CD14-positive monocyte (primary cell): Measurements from ENCODE around the gene WDR44. TPM values are rescaled to one million over a fixed set of nuclear protein-coding genes. Genes with fewer than 3 reads are reported as not detected.

Source experiments
- DNase-seq, 3 donors: peaks; one replicate each; pipeline ENCODE4 v3.0.0-alpha.2; 2011 to 2022
- H2AFZ ChIP-seq: 2 replicates; pipeline ENCODE4 v1.6.0; 2012; ENCODE audit warnings: mild to moderate bottlenecking, low read depth, low read length, inconsistent platforms; ENCODE audit not compliant: insufficient read depth, poor library complexity, severe bottlenecking
- H3K27ac ChIP-seq, 2 donors: 1 replicate in 1 of 2; 2 replicates in 1 of 2; pipeline ENCODE4 v1.5.1; 2012 to 2013; ENCODE audit warnings: low read length in 2 of 2, control low read depth in 1 of 2, inconsistent platforms in 1 of 2, low read depth in 1 of 2, mild to moderate bottlenecking in 1 of 2
- H3K27me3 ChIP-seq, 2 donors: one replicate each; pipeline versions ENCODE4 v1.6.0 to v1.6.1; 2011 to 2013; ENCODE audit warnings: low read length in 2 of 2; ENCODE audit not compliant: control insufficient read depth in 2 of 2, insufficient read depth in 2 of 2
- H3K36me3 ChIP-seq, 2 donors: replicated peaks in 1 of 2; 1 replicate in 1 of 2; 2 replicates in 1 of 2; pipeline versions ENCODE4 v1.5.1 to v1.6.1; 2012 to 2013; ENCODE audit warnings: low read length in 2 of 2, control low read depth in 1 of 2, inconsistent platforms in 1 of 2, mild to moderate bottlenecking in 1 of 2; ENCODE audit not compliant: insufficient read depth in 2 of 2, control insufficient read depth in 1 of 2
- H3K4me1 ChIP-seq, 2 donors: 1 replicate in 1 of 2; 2 replicates in 1 of 2; pipeline versions ENCODE4 v1.5.1 to v1.6.1; 2012 to 2013; ENCODE audit warnings: low read length in 2 of 2, control low read depth in 1 of 2, inconsistent platforms in 1 of 2, mild to moderate bottlenecking in 1 of 2, moderate library complexity in 1 of 2; ENCODE audit not compliant: insufficient read depth in 2 of 2, control insufficient read depth in 1 of 2
- H3K4me2 ChIP-seq: replicated peaks from 2 replicates; pipeline ENCODE3; 2012; ENCODE audit warnings: low read length, moderate library complexity, mild to moderate bottlenecking; ENCODE audit not compliant: poor library complexity, severe bottlenecking; ENCODE audit errors: extremely low read depth
- H3K4me3 ChIP-seq, 3 experiments: fragments of 200-600 bp in 1 of 3; sonication (generic) in 1 of 3; replicated peaks in 1 of 3; 1 replicate in 2 of 3; 2 replicates in 1 of 3; pipeline ENCODE4 v1.5.1; 2011 to 2013; ENCODE audit warnings: low read length in 3 of 3, mild to moderate bottlenecking in 3 of 3, control low read depth in 2 of 3, low read depth in 2 of 3, inconsistent platforms in 1 of 3, moderate library complexity in 1 of 3
- H3K79me2 ChIP-seq: 2 replicates; pipeline ENCODE4 v1.6.0; 2012; ENCODE audit warnings: mild to moderate bottlenecking, control low read depth, inconsistent platforms, low read length, moderate library complexity; ENCODE audit not compliant: insufficient read depth
- H3K9ac ChIP-seq: 2 replicates; pipeline ENCODE4 v1.6.0; 2017; ENCODE audit warnings: low read length, mild to moderate bottlenecking; ENCODE audit not compliant: insufficient read depth, poor library complexity, severe bottlenecking
- H3K9me3 ChIP-seq, 2 donors: replicated peaks in 1 of 2; 1 replicate in 1 of 2; 2 replicates in 1 of 2; pipeline versions ENCODE4 v1.5.1 to v1.6.1; 2012 to 2013; ENCODE audit warnings: low read length in 2 of 2, control low read depth in 1 of 2; ENCODE audit not compliant: control insufficient read depth in 1 of 2, insufficient read depth in 1 of 2
- H4K20me1 ChIP-seq: 2 replicates; pipeline ENCODE4 v1.6.0; 2012; ENCODE audit warnings: mild to moderate bottlenecking, low read length, control low read depth, moderate library complexity; ENCODE audit not compliant: insufficient read depth
- H3K27ac Mint-ChIP-seq, 7 donors: one replicate each; pipeline ENCODE4 v1.8.0; 2020; ENCODE audit warnings: mild to moderate bottlenecking in 7 of 7, mixed read lengths in 7 of 7, moderate library complexity in 6 of 7, inconsistent platforms in 2 of 7
- H3K27me3 Mint-ChIP-seq, 3 donors: one replicate each; pipeline ENCODE4 v1.8.0; 2021 to 2022; ENCODE audit warnings: low read depth in 3 of 3, mild to moderate bottlenecking in 3 of 3, mixed read lengths in 3 of 3, moderate library complexity in 3 of 3, inconsistent platforms in 1 of 3
- H3K36me3 Mint-ChIP-seq, 2 donors: one replicate each; pipeline ENCODE4 v1.8.0; 2020; ENCODE audit warnings: mixed read lengths in 2 of 2, inconsistent platforms in 1 of 2, mild to moderate bottlenecking in 1 of 2
- H3K4me1 Mint-ChIP-seq: one replicate; pipeline ENCODE4 v1.8.0; 2020; ENCODE audit warnings: mild to moderate bottlenecking, mixed read lengths
- H3K4me3 Mint-ChIP-seq, 2 donors: one replicate each; pipeline ENCODE4 v1.8.0; 2020; ENCODE audit warnings: mild to moderate bottlenecking in 2 of 2, mixed read lengths in 2 of 2, moderate library complexity in 1 of 2
- H3K9me3 Mint-ChIP-seq, 7 donors: one replicate each; pipeline ENCODE4 v1.8.0; 2020 to 2022; ENCODE audit warnings: mixed read lengths in 7 of 7, mild to moderate bottlenecking in 6 of 7, moderate library complexity in 6 of 7, inconsistent platforms in 2 of 7
- WGBS: methylation state at CpG from one replicate; pipeline ENCODE4 v1.1.5; 2013; ENCODE audit warnings: missing lambda C conversion rate; ENCODE audit not compliant: insufficient coverage; 5-methylcytosine and 5-hydroxymethylcytosine counted together
- intact Hi-C, 2 donors: fragments of 100-400 bp; cut with micrococcal nuclease; formaldehyde crosslinking; loops; one replicate each; pipeline versions ENCODE4 v1.15.0 to v1.15.1; 2023
- polyA plus RNA-seq, 3 donors: library from polyadenylated mRNA; depleted of rRNA in 1 of 3; unstranded in 2 of 3; stranded (reverse) in 1 of 3; fragments of 300-500 nt in 2 of 3; fragments of >200 nt in 1 of 3; fragmentation: Illumina TruSeq in 2 of 3; gene quantifications; 1 replicate in 2 of 3; 2 replicates in 1 of 3; pipeline ENCODE4 v1.2.3, GENCODE V29; 2012 to 2021
- TF ChIP-seq, protein P1 (sequence below): fragments of 200-600 bp; IDR thresholded peaks from one replicate; pipeline ENCODE4 v1.8.0; 2022; ENCODE audit warnings: antibody characterized with exemption, mild to moderate bottlenecking

Gene WDR44
- polyA plus RNA-seq, 3 donors = 5.1 to 7.1 (median 5.5) TPM

DNA sequence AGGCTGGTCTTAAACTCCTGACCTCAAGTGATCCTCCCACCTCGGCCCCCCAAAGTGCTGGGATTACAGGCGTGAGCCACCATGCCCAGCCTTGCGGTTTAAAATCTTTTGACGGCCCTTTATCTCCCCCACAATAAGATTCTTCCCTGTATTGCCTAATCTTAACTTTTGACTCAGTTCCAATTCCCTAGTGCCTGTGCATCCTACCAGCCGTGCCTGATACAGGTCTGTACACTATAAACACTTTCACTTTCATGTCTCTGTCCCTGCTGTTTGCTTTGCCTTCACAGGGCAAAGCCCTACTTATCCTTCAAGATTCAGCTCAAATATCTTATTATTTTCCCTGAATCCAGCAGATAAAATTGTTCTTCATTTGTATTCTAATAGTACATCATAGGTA, 74.6 kb downstream of the WDR44 start:
- Histone ChIP-seq H3K79me2 (no peaks in the 10 kb centered on the region), H3K4me3 (no peak overlapping the region), H3K27ac (no peak overlapping the region), H3K36me3 (peaks cover 8 to 23% of the 10 kb centered on the region in 2 donors), H3K9me3 (no peaks in the 10 kb centered on the region), H3K27me3 (no peaks in the 10 kb centered on the region), H3K4me2 (no peak overlapping the region), H3K9ac (no peak overlapping the region), H4K20me1 (no peaks in the 10 kb centered on the region), H3K4me1 (no peaks in the 10 kb centered on the region), H2AFZ (no peak overlapping the region)
- peaks cover 27 to 38% of the 10 kb centered on the region in 2 donors for H3K36me3 Mint-ChIP-seq
- H3K9me3 Mint-ChIP-seq = no peaks in the 10 kb centered on the region
- H3K27ac Mint-ChIP-seq = no peak overlapping the region
- H3K4me1 Mint-ChIP-seq = peaks cover 4% of the 10 kb centered on the region
- 0% methylated on average over 1 of the region's 5 CpGs for WGBS
- H3K4me3 Mint-ChIP-seq = no peak overlapping the region
- DNase-seq = no peak
- TF ChIP-seq, protein P1, sequence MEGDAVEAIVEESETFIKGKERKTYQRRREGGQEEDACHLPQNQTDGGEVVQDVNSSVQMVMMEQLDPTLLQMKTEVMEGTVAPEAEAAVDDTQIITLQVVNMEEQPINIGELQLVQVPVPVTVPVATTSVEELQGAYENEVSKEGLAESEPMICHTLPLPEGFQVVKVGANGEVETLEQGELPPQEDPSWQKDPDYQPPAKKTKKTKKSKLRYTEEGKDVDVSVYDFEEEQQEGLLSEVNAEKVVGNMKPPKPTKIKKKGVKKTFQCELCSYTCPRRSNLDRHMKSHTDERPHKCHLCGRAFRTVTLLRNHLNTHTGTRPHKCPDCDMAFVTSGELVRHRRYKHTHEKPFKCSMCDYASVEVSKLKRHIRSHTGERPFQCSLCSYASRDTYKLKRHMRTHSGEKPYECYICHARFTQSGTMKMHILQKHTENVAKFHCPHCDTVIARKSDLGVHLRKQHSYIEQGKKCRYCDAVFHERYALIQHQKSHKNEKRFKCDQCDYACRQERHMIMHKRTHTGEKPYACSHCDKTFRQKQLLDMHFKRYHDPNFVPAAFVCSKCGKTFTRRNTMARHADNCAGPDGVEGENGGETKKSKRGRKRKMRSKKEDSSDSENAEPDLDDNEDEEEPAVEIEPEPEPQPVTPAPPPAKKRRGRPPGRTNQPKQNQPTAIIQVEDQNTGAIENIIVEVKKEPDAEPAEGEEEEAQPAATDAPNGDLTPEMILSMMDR = no peak
- intact Hi-C loops = no loop called here
- no peaks in the 10 kb centered on the region for H3K27me3 Mint-ChIP-seq

DNA sequence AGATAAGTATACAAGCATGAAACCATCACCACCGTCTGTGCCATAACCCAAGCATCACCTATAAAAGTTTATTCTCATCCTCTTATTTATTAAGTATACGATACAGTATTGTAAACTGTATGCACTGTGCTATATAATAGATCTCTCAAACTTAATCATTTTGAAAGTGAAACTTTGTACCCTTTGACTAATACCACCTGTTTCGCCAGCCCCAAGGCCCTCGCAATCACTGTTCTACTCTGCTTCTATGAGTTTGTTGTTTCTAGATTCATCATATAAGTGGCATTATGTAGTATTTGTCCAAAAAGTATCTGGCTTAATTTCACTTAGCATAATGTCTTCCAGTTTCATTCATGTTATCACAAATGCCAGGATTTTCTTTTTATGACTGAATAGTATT, 77.7 kb downstream of the WDR44 start:
- Histone ChIP-seq H3K9me3 (no peaks in the 10 kb centered on the region), H3K4me3 (no peak overlapping the region), H3K79me2 (no peaks in the 10 kb centered on the region), H2AFZ (no peak overlapping the region), H4K20me1 (no peaks in the 10 kb centered on the region), H3K27me3 (no peaks in the 10 kb centered on the region), H3K9ac (no peak overlapping the region), H3K36me3 (peaks cover 8 to 24% of the 10 kb centered on the region in 2 donors), H3K4me2 (no peak overlapping the region), H3K27ac (no peak overlapping the region), H3K4me1 (no peaks in the 10 kb centered on the region)
- TF ChIP-seq, protein P1 = no peak
- H3K9me3 Mint-ChIP-seq = no peaks in the 10 kb centered on the region
- H3K27ac Mint-ChIP-seq = no peak overlapping the region
- peaks cover 25 to 27% of the 10 kb centered on the region in 2 donors for H3K36me3 Mint-ChIP-seq
- DNase-seq = no peak
- H3K27me3 Mint-ChIP-seq = no peaks in the 10 kb centered on the region
- intact Hi-C loops = no loop called here
- H3K4me3 Mint-ChIP-seq = no peak overlapping the region
- H3K4me1 Mint-ChIP-seq = peaks cover 4% of the 10 kb centered on the region
- WGBS = no CpG with 5 or more reads among the region's 4 CpGs
